HG03280 (cell line): Measurements from ENCODE around the gene PARP8.

Experiments used
- ATAC-seq: cut with Tn5 transposase; IDR thresholded peaks from one replicate; pipeline ENCODE4 v1.9.1; 2021; ENCODE audit warnings: mild to moderate bottlenecking, moderate library complexity; ENCODE audit not compliant: unreplicated experiment

The PARP8 gene

GRCh38 chr5:50832657-50833284, 166.3 kb downstream of the PARP8 start:
- ATAC-seq, result no peak

GRCh38 chr5:50836356-50836755, 169.9 kb downstream of the PARP8 start:
- ATAC-seq, result no peak

DNA sequence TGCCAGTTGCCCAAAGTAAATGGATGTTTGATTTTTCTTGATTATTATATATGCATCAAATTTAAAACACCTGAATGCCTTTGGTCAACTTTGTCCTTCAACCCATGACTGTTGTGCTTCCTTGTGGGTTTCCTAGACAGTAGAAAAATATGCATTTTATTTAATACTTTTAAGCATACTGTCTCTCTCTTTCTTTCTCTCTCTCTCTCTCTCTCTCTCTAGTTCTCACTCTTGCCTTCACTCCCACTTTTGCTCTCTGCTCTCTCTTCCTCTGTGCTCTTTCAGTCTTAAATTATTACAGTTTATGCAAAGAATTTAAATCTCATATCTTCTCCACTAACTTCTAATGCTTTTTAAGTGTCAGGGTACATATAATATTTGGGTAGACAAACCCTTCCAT, 173.0 kb downstream of the PARP8 start:
- no peak for ATAC-seq

GRCh38 chr5:50843091-50843490, 176.7 kb downstream of the PARP8 start:
- no peak for ATAC-seq

DNA sequence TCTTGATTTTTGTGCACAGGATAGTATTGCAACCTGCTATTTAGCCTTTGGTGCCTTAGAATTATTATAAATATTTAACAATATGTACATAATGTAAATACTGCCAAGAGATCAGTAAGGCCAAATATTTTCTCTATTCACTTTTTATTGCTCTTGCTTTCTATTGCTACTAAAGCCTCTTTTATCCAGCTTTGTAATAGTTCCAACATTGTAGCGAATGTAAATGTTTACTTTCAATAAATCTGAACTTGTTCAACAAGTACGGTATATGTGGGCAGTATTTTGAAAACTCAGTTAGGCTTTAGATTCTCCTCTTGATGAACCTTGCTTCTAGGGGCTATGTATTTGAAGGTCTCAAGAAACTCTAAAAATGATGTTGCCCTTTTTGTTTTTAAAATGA, 179.8 kb downstream of the PARP8 start:
- no peak for ATAC-seq

DNA sequence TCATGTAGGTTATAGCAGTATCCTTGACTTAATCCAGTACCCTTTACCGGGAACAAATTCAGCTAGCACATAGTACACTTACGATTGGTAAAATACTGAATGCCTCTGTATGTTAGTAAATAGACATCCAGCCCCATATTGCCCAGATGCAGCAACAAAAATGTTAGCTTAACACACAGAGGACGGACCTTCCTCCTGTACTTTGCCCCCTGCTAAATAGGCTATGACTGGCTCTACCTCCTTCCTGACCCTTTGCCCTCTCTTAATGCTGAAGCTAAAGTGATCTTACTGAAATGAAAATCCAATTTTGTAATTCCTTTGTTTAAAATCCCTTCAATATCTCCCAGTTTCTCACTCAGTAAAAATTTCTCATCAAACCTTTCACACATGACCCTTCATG, 183.1 kb downstream of the PARP8 start:
- ATAC-seq, result no peak

DNA sequence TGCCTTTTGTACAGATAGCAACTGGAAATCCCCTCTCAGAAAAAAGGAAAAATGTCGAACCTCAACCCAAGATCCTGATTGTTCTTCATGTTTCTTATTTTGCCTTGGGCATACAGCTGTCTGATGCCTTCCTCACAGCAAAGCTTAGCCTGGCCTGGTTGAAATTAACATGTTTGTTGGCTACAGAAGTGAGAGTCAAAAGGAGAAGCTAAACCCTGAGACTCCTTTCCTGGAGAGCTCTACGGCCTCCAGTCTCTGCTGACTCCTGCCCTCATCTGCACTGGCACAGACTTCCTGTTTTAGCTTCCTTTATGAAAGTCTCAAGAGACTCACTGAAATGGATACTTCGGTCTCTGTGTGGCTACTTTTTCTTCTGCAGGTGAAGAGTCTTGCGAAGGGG, 186.7 kb downstream of the PARP8 start:
- ATAC-seq, result peak; percentile 74

- ATAC-seq, result no peak
Observed at GRCh38 chr5:50854082-50854481, 187.6 kb downstream of the PARP8 start.

DNA sequence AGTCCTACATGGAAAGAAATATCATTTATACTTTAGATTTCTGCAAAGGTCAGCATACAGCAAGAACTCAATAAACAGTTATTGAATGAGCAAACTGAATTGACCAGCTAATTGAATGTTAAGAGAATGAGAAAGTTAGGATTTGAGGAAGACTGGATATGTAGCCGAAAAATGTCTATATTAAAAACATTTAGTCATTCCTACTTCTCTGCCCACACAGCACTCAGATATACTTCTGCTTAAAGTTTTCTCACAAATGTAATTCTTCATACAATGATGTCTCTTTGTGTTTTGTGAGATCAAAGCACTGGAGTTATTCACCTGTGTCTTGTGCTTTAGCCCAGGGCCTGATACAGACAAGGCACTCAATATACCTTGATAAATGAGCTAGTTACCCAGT, 188.6 kb downstream of the PARP8 start:
- no peak for ATAC-seq

GRCh38 chr5:50856401-50857119, 190.1 kb downstream of the PARP8 start:
- peak; percentile 64 for ATAC-seq

DNA sequence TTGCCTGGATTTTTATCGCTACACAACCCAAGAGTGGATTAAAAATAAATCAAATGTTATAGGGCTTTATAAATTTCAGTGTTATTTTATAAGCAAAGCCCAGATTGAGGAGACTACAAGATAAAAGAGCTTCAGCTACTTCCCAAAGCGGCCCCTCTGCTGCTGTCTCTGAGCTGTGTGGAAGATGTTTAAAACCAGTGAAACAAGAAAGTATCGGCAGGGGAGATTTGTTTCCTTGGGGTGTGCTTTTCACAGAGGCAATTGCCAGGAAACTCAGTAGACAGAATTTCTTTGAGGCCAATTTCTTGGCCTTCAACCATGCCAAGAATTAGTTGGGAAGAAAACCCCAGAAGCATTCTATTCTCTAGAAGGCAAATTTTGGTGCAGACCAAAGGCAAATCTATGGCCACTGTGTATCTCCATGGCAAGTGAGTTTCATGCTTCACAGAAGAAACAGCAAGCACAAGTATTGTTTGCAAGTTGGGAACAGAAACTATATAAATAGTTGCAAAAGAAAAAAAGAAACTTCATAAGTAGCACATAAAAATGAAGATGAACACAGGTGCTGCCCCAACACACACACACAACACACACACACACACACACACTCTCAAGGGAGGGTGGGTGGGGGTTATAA, 197.2 kb downstream of the PARP8 start:
- ATAC-seq, result no peak

DNA sequence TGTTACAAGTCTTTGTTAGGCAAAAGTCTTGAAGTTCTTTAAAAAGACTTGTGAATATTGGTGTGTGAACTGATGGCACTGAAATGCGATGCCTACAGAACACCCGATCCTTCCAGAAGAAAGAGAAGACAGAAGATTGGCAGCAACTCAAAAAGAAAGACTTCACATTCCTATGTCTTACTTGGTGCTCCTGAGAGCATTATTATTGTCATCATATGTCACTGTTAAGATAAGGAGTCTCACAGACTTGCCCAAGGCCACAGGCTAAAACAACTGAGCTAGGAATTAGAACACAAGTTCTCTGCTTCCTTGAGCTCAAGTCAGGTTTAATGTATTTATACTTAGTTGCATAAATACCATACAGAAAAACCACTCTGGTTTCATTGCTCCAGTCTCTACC, 198.0 kb downstream of the PARP8 start:
- ATAC-seq, result no peak

DNA sequence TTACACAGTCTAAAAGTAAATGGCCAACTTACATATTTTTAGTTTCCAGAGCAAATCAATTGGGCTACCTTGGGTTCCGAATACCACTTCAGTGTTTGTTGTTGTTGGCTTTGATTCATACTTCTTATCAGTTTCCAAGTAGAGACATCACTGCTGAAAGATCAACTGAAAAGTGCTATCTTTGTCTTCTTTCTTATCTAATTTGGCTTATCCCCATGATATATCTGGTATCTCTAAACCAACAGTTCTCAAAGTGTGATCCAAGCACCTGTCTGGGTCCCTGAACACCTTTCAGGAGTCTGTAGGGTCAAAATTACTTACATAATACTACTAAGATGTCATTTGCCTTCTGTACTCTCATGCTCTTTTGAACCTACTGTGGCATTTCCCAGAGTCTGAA, 200.0 kb downstream of the PARP8 start:
- no peak for ATAC-seq

GRCh38 chr5:50867140-50867539, 200.7 kb downstream of the PARP8 start:
- no peak for ATAC-seq

GRCh38 chr5:50873595-50874277, 207.3 kb downstream of the PARP8 start:
- no peak for ATAC-seq

GRCh38 chr5:50874306-50875001, 208.0 kb downstream of the PARP8 start:
- no peak for ATAC-seq

GRCh38 chr5:50875002-50875344, 208.5 kb downstream of the PARP8 start:
- no peak for ATAC-seq

DNA sequence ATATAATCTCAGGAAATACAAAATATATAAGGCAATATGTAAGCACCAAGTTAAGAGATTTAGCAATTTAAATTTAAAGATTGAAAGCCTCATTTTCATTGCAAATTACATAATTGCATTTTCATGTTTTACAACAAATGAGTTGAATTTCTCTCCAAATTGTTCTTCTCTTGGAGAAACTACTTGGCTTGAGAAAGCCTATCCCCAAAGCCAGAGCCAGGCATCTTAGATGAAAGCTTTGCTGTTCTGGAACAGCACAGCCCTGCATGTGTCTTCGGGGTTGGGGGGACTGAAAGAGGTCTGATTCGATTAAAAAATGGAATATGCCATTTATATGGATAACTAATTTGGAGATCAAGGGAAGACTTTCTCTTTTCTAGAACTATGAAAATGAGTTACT, 212.0 kb downstream of the PARP8 start:
- no peak for ATAC-seq

DNA sequence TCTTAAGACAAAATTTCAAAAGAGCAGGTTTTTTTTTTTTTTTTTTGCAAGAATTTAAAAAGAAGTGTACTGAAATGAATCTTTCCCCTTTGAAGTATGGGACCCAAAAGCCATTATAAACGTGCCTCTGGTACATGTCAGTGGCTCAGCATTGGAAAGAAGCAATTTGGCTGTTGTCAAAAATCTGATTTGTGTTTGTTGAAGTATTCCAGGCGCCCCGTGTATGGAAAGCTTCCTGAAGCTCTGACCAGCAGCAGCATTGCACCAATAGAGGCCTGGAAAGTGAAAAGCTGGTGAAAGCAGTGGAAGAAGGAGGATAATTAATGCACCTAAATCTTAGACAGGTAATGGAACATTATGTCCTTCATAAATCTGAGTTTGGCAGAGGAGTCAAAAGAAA, 215.0 kb downstream of the PARP8 start:
- ATAC-seq, result no peak

DNA sequence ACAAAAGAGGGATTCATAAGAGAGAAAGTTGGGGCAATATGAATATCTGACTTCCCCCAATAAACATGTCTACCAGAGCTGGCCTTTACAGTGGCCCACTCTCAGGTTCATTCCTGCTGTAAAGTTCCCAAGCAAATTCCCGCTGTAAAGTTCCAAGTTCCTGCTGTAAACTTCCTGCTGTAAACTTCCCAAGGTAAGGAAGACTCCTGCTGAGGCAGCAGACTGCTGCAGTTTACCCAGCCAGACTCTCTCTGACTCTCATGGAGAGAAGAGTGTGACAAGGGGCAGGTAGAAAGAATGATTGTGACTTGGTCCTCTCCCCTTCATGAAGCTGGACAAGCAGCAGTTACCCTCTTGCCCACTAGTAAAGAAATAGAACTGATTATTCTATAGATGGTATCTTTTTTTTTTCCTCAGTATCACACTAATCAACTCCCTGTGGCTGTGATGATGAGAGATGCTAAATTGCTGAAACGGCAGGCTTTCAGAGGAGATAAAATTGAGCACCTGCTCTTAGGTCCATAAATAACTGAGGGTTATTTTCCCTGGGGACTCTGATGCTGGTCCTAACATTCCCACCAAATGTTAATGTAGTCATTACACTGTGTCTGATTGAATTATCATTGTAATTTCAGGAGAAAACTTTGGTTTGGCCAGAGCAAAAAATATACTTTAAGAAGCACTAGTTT, 220.4 kb downstream of the PARP8 start:
- no peak for ATAC-seq
